GM21423 (cell line): ENCODE results near the gene USP31.

Experiments
- ATAC-seq: cut with Tn5 transposase; IDR thresholded peaks from one replicate; pipeline ENCODE4 v1.9.1; 2021; ENCODE audit warnings: mild to moderate bottlenecking, moderate library complexity; ENCODE audit not compliant: unreplicated experiment

USP31 gene

GRCh38 chr16:23137256-23137655 is 12.0 kb downstream of the USP31 start:
- ATAC-seq, result no peak

GRCh38 chr16:23134274-23134673 is 15.0 kb downstream of the USP31 start:
- no peak for ATAC-seq

DNA sequence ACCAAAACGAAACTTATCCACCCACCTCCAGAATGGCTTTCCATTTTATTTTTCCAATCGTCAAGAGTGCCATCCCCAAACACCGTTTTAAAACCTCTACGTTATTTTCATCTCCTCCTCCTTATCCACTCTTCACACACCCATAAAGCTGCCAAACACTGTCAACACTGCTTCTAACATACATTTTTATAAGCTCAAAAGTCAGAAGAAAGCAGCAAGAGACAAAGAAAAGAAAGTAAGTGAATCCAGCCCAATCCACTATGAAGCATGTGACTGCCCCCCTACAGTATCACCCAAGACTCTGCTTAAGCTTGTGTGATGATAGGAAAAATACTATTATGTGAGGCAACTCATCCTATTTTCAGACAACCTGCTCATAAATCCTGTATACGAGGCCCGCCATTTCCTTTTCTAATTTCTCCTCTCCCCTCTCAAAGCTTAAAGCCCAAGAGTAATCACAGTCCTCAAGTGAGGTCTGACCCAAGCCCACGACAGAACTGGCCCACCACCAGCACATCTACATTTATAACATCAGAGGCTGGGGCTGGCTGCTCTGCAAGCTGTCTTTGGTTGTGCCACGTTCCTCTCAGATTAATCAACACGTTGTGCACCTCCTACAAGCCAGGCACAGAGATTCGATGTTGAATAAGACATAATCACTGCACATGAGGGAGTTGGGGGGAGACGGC is 16.3 kb downstream of the USP31 start:
- ATAC-seq, result no peak

- no peak for ATAC-seq
These were observed 17.2 kb downstream of the USP31 start for GRCh38 chr16:23131931-23132621.

DNA sequence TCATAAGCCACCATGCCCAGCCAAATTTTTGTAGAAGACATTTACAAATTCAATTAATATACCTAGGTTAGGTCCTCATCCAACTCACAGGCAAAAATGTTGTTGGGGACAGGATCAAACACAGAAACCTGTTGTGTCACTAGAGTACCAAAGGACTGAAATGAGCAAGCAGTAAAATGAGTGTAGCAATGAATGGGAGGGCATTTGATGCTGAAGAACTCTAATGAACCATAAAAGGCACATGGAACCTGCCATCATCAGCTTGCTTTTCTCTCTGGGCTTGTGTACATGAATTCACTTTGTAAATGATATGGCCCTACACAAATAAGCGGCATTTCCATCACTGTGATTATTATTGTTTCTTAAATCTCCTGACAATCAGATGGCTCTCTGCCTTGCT is 17.8 kb downstream of the USP31 start:
- ATAC-seq, result no peak

DNA sequence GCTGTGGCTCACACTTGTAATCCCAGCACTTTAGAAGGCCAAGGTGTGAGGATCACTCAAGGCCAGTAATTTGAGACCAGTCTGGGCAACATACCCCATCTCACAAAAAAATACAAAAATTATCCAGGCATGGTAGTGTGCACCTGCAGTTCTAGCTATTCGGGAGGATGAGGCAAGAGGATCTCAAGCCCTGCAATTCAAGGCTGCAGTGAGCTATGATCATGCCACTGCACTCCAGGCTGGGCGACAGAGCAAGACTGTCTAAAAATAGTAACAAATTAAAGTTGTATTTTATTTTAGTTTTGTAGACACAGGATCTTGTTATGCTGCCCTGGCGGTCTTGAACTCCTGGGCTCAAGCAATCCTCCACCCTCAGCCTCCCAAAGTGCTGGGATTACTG is 18.2 kb downstream of the USP31 start:
- no peak for ATAC-seq

DNA sequence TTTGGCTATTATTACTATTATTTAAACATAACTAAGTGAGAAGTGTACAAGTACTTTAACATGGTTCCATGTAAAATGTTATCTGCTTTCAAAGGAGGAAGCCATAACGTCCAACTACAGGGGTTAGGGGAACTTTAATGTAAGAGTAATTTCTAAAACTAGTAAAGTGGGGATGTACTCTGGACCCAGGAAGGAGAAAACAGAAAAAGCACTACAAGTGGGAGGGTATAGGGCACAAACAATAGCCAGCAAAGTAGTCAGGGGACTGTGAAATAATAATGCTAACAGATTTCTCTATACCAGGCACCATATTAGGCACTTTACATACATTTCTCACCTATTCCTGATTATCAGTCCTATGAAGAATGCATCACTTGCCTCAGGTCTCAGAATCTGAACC is 19.6 kb downstream of the USP31 start:
- ATAC-seq, result no peak

DNA sequence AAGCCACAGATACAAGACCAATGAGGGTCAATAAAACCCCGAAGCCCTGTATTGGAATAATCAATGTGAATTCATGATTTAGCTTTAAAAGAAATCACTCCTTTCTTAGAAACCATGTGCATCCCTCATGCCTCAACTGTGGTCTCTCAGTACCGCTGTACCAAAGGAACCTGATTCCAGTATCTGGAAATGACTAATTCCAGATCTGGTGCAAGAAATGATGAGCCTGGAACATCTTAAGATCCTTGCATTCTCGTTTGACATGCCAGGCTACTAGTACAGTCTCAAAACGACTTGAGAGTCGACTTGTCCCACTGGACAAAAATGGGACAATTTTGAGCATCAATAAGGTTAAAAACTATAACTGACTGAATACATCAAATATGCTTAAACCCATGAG is 21.2 kb downstream of the USP31 start:
- ATAC-seq, result no peak

- no peak for ATAC-seq
These were observed 24.0 kb downstream of the USP31 start for GRCh38 chr16:23125277-23125676.

DNA sequence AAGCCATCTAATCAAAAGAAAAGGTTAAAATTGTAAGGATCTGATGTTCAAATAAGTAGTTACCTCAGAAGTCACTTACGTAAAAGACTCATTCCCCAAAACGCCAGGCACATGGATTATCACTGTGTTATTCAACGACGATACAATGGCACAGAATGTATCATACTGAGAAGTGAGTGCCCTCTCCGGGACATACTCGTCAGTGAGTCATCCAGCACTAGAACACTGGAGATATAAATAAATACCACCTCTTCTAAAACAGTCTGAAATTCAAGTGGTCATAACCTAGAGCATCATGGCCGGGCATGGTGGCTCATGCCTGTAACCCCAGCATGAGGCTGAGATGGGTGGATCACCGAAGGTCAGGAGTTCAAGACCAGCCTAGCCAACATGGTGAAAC is 24.9 kb downstream of the USP31 start:
- no peak for ATAC-seq

DNA sequence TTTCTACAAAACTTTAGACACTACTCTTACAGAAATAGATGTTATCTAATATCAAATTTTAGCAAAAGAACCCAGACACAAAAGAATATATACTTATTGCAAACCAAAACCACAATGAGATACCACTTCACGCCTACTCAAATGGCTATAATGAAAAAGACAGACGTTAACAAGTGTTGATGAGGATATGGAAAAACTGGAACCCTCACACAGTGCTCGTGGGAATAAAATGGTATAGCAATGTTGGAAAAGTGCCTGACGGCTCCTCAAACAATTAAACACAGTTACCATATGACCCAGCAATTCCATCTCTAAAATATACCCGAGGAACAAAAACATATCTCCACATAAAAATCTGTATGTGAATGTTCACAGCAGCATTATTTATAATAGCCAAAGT is 27.1 kb downstream of the USP31 start:
- no peak for ATAC-seq

DNA sequence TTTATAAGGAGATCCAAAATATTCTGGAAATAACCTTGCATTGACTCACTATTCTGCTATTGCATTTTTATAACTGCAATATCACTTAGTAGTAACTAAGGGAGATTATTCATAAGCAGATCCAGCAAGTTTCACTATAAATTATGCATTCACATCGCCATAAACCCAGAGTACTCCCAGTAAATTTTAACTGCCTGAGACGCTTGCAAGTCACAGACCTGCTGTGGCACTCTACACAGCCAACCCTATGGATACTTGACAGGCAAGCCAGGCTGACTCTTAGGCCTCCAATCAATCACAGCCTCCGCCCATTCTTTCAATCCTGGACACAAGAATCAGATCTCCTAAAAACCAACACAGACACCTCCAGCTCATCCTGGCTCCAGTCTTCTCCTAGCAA is 28.2 kb downstream of the USP31 start:
- no peak for ATAC-seq

DNA sequence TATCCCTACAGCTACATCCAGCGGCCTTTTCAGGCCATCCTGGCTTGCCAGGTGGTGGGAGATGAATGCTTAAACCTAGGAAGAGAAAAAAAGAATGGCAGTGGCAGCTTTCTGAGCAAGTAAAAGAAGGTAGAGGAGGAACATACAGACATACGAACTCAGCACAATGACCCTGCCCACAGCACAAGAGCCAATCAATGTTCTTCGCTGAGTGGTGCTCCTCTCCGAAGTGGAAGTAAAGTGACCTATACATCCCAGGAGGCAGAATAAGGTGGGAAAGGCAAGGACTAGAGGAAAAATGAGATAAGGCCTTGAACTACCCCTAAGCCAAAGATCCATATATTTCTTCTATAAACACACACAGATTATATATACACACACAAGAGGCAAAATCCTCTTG is 28.7 kb downstream of the USP31 start:
- no peak for ATAC-seq

- ATAC-seq, result no peak
These were observed 29.7 kb downstream of the USP31 start for GRCh38 chr16:23119570-23119969.

DNA sequence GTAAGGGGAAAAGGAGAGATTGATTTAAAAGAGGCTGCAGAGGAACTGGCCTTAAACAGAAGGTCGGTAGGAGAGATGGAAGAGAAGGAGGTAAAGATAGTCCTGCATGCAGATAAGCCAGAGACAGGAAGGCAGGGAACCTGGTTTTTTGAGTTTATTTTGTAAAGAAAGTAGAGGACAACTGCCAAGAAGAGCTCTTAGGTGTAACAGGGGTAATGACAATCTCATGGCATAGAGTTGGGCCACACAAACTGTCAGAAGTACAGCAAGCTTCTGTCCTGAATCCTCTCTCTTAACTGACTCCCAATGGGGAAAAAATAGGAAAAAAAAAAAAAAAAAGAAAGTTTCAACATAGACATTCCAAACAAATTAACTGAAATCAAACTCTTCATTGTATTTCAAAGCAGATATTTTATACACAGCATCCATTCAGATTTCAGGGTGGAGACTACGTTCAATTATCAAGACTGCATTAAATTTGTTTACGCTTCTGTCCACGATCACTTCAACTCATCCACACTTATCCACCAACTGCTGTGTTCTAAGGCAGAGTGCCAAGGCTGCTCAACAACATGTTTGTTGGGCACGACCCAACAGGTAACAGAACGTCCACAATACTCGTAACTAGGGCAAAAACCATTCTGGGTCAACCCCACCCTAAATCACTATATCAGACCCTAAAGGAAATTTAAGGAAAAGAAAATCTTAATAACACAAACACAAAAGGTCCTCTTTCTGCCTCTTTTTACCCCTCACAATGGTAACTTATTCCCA is 34.9 kb downstream of the USP31 start:
- ATAC-seq, result no peak

GRCh38 chr16:23113185-23113584 is 36.1 kb downstream of the USP31 start:
- ATAC-seq, result no peak

DNA sequence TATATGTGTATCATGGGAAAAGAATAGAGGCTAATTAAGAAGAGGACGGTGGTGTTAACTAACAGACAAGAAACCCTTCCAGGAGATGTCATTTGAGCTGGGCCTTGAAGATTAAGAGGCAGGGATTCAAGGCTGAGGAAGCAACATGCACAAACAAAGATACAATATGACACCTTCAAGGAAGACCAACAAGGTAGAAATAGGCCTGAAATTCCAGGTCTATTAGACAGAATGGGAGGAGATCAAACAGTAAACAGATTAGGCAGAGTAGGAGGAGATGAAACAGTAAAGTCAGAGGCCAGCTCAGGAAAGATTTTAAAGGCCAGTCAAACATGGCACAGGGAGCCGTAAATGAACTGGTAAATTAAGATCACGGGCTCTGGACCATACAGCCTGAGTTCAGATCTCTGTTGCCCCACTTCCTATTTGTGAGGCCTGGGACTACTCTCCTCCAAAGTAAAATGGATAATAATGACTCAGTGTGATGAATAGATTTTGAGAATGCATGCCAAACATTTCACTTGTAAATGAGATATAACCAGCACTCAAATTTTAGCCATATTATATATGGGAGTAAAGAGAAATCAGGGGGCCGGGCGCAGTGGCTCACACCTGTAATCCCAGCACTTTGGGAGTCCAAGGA is 38.9 kb downstream of the USP31 start:
- ATAC-seq, result no peak

GRCh38 chr16:23107936-23108335 is 41.3 kb downstream of the USP31 start:
- no peak for ATAC-seq

- no peak for ATAC-seq
These were observed 42.1 kb downstream of the USP31 start for GRCh38 chr16:23107117-23107516.

DNA sequence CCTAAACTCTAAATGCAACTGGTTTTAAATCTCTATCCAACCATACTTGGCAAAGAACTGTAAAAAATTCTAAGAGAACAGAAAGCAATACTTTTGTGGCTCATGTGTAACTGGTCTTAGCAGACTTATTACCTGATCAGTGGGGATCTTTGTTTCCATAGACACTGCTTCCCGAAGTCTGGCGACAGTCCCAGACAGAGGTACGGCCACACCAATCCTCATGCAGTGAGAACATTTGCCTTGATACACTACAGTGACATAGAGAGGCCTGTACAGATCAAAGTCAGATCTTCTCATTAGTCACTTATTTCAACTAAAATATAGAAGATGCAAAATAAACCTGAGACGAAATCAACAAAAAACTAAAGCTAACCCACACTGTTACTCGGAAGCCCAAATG is 43.9 kb downstream of the USP31 start:
- no peak for ATAC-seq
